Loucy (cell line): ENCODE results near the gene GRID1.

Experiments
- CTCF ChIP-seq: fragments of 200-600 bp; sonication (generic); conservative IDR thresholded peaks from 2 replicates; pipeline ENCODE4 v1.5.1; 2014; ENCODE audit warnings: mild to moderate bottlenecking, antibody characterized with exemption, low read length
- EZH2phosphoT487 ChIP-seq: fragments of 200-600 bp; IDR thresholded peaks from 2 replicates; pipeline ENCODE4 v1.6.1; 2018; ENCODE audit warnings: antibody characterized with exemption, mild to moderate bottlenecking, moderate library complexity, borderline replicate concordance

- no peak for TF ChIP-seq CTCF
- no peak for TF ChIP-seq EZH2phosphoT487
Observed at GRCh38 chr10:86060386-86061277, 306.0 kb downstream of the GRID1 start.
